Activated effector memory CD4-positive, alpha-beta T cell treated with Interleukin-2 at 50 U/mL for 16 hours (primary cell): Measurements from ENCODE around the gene NEDD1.

ENCODE experiments used
- DNase-seq: peaks from one replicate; pipeline ENCODE4 v3.0.0-alpha.2; 2020

Gene NEDD1

GRCh38 chr12:96906498-96906848, 584 bp upstream of the NEDD1 start:
- DNase-seq = no peak

DNA sequence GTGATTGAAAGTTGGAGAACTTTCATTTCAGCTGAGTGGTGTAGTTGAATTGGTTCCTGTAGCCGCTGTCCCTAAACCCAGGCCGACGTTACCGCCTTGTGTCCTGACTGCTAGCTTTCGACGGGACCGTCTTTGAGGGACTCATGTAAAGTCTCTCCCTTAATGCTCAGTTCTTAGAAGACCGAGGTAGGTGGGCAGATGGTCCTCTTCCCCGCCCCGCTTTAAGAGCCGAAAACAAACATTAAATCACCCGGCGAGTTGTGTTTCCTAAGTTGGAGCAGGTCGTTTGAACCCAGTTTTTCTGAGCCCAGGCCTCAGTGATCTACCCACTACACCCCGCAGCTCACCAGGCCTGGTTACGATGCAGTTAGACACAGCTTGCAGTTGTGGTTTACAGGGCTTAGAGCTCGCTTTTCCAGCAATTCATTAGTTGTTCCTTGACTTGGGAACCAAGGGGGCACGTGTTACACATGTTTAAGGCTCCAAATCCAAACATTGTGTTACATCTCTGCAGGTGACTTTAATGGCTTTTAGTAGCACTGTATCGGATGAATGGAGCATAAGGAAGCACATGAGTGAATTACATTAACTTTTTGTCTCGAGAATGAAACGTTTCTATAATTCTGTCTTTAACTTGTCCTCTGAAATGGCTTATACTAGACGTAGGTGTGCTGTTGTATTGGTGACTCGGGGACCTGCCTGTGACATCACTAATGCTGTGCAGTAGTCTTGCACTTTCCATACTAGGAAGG, 790 bp downstream of the NEDD1 start:
- DNase-seq = peak; percentile 12

- DNase-seq = no peak
Observed at GRCh38 chr12:96908423-96908675, 1.3 kb downstream of the NEDD1 start.

- DNase-seq = no peak
Observed at GRCh38 chr12:96912261-96912660, 5.2 kb downstream of the NEDD1 start.

DNA sequence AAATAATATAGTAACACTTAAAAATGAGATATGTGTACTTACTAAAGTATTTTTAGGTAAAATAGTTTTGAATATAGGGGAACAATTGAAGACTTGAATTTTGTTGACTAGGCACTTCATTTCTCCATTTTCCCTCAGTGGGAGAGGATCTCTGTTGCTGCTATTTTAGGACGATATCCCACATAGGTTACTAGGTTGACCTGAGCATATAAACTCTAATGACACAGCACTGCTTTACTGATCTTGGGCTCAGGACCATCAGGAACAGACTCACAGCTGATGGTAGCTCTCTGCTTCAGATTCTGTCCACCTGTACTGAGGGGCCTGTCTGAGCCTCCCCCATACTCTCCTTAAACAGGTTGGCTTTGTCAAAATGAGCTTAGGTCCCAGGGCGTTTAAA, 5.9 kb downstream of the NEDD1 start:
- no peak for DNase-seq

DNA sequence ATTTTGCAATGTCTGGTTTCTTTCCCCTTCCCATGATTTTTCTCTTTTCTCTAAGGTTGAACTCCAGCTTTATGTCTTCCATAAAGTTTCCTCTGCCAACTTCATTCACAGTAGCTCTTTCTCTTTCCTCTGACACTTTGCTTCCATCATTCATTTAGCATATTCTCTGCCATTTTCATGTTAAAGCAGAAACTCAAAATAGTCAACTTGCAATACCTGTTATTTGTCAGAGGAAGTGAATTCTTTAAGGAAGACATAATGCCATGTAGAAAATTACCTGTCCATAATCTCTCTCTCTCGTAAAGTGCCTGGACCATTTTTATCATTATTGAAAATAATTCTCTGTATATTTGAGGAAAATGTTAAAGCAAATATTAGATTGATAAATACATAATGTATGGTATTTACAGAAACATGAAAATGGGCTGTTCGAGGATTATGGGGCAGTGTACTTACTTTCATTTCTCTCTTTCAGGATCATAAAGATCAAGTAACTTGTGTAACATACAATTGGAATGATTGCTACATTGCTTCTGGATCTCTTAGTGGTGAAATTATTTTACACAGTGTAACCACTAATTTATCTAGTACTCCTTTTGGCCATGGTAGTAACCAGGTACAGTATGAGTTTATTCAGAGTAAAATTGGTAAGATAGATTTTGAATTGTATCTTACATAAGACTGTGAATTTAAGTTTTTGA, 12.6 kb downstream of the NEDD1 start:
- DNase-seq = no peak

GRCh38 chr12:96948782-96949181, 41.7 kb downstream of the NEDD1 start:
- no peak for DNase-seq

- DNase-seq = no peak
Observed at GRCh38 chr12:96979532-96979931, 72.5 kb downstream of the NEDD1 start.

- no peak for DNase-seq
Observed at GRCh38 chr12:96980991-96981414, 73.9 kb downstream of the NEDD1 start.

DNA sequence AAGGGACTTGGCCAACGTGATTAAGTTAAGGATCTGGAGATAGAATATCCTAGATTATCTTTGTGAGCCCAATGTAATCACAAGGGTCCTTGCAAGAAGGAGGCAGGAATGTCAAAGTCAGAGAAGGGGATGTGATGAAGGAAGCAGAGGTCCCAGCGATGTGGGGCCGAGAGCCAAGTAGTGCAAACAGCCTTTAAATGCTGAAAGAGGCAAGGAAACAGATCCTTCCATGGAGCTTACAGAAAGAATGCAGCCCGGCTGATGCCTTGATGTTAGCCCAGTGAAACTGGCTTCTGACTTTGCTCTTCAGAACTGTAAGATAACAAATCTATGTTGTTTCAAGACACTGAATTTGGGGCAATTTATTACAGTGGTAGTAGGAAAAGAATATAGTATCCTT, 74.9 kb downstream of the NEDD1 start:
- no peak for DNase-seq

- DNase-seq = no peak
Observed at GRCh38 chr12:96982671-96983070, 75.6 kb downstream of the NEDD1 start.

DNA sequence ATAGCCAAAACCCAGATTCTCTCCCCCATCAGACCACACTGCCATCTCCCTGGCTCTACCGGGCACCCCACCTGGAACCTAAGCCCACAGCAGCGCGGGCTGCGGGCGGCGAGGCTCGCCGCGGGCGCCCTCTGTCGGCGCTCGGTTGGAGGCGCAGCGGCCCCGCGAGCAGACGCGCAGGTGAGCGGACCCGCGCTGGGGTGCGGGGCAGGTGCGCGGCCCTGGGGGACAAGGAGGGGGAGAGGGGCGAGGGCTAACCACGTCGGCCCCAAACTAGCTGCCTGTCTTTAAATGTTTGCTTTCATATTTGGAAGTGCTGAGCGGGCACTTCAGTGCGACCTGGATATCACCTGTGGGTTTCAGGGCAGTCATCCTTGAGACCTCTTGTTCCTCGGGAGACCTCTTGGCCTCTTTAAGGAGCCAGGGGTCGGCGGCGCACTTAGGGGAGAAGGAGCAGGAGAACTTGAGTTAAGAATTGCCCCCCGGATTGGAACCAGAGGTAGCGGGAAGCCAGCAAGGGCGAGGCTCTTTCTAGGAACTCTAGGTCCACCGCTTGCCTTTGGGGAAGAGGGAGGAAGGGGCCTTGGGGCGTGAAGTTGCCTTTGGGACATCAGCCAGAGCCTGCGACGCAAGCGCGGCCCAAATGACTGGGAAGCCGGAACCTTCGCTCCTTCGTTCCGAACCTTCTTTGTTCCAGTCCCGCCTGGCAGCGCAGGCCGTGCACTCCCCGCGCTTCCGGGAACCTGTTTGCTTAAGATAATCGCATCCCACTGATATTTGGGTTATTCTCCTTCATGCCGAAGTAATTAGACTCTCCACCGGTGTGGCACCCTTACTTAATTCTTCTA, 78.7 kb downstream of the NEDD1 start:
- DNase-seq = peak; percentile 25

DNA sequence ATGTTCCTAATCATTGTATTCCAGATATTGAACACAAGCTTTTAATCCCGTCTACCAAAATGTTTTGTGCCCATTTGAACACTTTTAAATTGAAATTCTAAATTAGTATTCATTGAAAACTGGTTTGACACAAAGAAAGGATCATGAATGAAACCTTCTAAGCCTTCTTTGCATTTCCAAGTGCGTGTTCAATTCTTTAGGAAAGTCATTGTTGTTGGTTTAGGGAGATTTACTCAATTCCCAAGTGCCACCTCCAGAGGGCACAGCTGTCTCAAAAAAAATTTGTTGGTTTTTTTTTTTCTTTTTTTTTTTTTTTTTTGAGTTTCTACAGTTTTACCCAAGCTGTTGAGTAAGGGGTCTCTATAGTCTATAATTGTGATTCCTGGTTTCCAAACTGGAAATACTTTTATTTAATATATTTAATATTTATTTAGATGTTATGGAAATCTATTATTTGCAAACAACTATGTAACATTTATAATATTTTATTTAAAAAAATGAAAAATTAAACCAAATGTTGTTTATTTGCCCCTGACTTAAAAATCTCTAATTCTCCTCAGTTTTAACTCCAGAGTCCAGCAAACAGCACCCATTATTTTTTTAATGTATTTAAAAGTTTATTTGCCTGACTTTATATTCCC, 79.9 kb downstream of the NEDD1 start:
- DNase-seq = no peak

DNA sequence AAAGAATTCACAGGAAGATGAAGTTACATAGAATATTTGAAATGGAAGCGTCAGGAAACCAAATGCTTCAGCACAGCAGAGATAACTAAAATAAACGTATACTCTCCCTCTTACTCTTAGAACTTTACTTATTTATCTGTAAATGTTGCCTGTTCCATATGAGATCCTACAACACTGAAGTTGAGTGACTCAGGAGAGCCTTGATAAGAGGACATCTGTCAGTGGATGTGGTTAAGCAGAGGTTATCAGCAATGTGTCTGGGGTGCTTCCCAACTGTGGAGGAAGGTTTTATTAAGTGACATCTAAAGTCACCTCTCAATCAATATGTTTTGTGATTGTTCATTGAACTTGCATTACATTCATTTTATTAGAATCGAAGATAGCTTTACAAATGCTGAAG, 81.9 kb downstream of the NEDD1 start:
- no peak for DNase-seq

- DNase-seq = no peak
Observed at GRCh38 chr12:96989916-96990315, 82.9 kb downstream of the NEDD1 start.

- DNase-seq = no peak
Observed at GRCh38 chr12:96994900-96995299, 87.8 kb downstream of the NEDD1 start.

DNA sequence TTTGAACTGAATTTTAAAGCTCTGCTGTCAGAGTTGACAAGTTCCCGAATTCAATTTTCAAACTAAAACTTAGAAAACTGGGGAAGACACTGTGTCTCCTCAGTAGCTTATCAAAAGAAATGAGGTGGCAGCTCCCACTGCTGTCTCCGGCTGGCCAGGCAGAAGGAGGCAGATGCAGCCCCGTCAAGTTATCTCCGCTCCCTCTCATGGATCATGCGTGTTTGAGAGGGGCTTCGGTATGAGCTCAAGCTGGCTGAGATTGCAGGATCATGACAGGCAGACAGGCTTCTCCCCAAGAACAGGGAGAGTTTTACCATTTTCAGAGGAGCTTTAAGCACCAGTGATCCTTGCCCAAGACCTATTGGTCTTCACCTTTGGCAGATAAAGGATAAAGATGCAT, 88.8 kb downstream of the NEDD1 start:
- no peak for DNase-seq

- DNase-seq = no peak
Observed at GRCh38 chr12:96997797-96998484, 90.9 kb downstream of the NEDD1 start.

DNA sequence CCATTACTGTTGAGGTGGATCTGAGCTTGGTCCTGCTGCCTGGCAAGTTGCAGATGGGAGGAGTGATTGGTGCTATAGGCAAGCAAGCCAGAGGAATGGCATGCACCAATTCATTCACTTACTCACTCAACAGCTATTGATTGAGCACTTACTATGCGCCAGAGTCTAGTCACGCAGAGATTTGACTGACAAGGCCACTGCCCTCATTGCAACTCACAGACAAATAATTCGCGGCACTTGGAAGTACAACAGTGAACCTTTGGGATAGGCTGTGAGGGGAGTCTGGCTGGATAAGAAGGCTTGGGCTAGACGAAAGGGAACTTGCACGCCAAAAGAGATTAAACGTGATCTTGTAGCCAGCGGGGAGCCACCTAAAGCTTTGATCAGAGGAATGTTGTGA, 96.2 kb downstream of the NEDD1 start:
- no peak for DNase-seq
